ENCODE data around the gene C12orf43.

The C12orf43 gene

GRCh38 chr12:120977531-120978295, 38.6 kb downstream of the C12orf43 start:
- ChIA-PET CTCF (interaction anchor here (0.9 to 1.0 kb wide), 2 partner anchors 28 to 34 kb away, joined by 3 to 4 read pairs; no protein-coding TSS in a partner anchor), POLR2A (no interaction called here)
- DNase-seq (ENCODE audit: extremely low spot score), result no peak
- no peak for TF ChIP-seq SP1 (IDR thresholded peaks at IDR 0.05)
- TF ChIP-seq ZNF384 (IDR thresholded peaks at IDR 0.05), result no peak
- TF ChIP-seq CTBP1 (IDR thresholded peaks at IDR 0.05; ENCODE audit: borderline replicate concordance), result no peak
- TF ChIP-seq SUZ12 (IDR thresholded peaks at IDR 0.05), result no peak
- no peak for TF ChIP-seq L3MBTL2 (conservative IDR thresholded peaks at IDR 0.05)
- TF ChIP-seq HDGF (IDR thresholded peaks at IDR 0.05; ENCODE audit: borderline replicate concordance), result no peak
- no peak for TF ChIP-seq FOXA1 (IDR thresholded peaks at IDR 0.05)
- TF ChIP-seq PKNOX1 (IDR thresholded peaks at IDR 0.05), result no peak
- TF ChIP-seq TARDBP (IDR thresholded peaks at IDR 0.05), result no peak
- no peak for TF ChIP-seq BHLHE40 (IDR thresholded peaks at IDR 0.05; ENCODE audit: borderline replicate concordance)
- no peak for TF ChIP-seq NFRKB (IDR thresholded peaks at IDR 0.05)
- TF ChIP-seq FOXK2 (IDR thresholded peaks at IDR 0.05), result no peak
- TF ChIP-seq LEF1 (IDR thresholded peaks at IDR 0.05; ENCODE audit: borderline replicate concordance), result no peak
- no peak for TF ChIP-seq FOXM1 (IDR thresholded peaks at IDR 0.05; ENCODE audit: borderline replicate concordance)
- no peak for TF ChIP-seq ELF4 (IDR thresholded peaks at IDR 0.05)

- ChIA-PET CTCF (interaction anchor here (0.7 to 1.8 kb wide), 2 partner anchors 33 to 39 kb away, joined by 3 to 5 read pairs; no protein-coding TSS in a partner anchor), POLR2A (no interaction called here)
- no peak for TF ChIP-seq PKNOX1 (IDR thresholded peaks at IDR 0.05)
- no peak for TF ChIP-seq FOXM1 (IDR thresholded peaks at IDR 0.05; ENCODE audit: borderline replicate concordance)
- TF ChIP-seq SP1 (IDR thresholded peaks at IDR 0.05), result no peak
- no peak for TF ChIP-seq L3MBTL2 (conservative IDR thresholded peaks at IDR 0.05)
- TF ChIP-seq ZNF384 (IDR thresholded peaks at IDR 0.05), result no peak
- no peak for TF ChIP-seq HDGF (IDR thresholded peaks at IDR 0.05; ENCODE audit: borderline replicate concordance)
- TF ChIP-seq LEF1 (IDR thresholded peaks at IDR 0.05; ENCODE audit: borderline replicate concordance), result no peak
- no peak for TF ChIP-seq ARNT (IDR thresholded peaks at IDR 0.05)
- no peak for TF ChIP-seq ELF4 (IDR thresholded peaks at IDR 0.05)
- TF ChIP-seq BHLHE40 (IDR thresholded peaks at IDR 0.05; ENCODE audit: borderline replicate concordance), result no peak
- no peak for TF ChIP-seq SUZ12 (IDR thresholded peaks at IDR 0.05)
- TF ChIP-seq CTBP1 (IDR thresholded peaks at IDR 0.05; ENCODE audit: borderline replicate concordance), result no peak
- no peak for TF ChIP-seq FOXK2 (IDR thresholded peaks at IDR 0.05)
- no peak for TF ChIP-seq FOXA1 (IDR thresholded peaks at IDR 0.05)
- no peak for TF ChIP-seq NFRKB (IDR thresholded peaks at IDR 0.05)
- no peak for TF ChIP-seq TARDBP (IDR thresholded peaks at IDR 0.05)
- no peak for DNase-seq (ENCODE audit: extremely low spot score)
These were observed 43.3 kb downstream of the C12orf43 start for GRCh38 chr12:120972870-120973543.

- no peak for TF ChIP-seq FOXM1 (IDR thresholded peaks at IDR 0.05; ENCODE audit: borderline replicate concordance)
- no peak for TF ChIP-seq NFRKB (IDR thresholded peaks at IDR 0.05)
- no peak for TF ChIP-seq ZNF384 (IDR thresholded peaks at IDR 0.05)
- no peak for TF ChIP-seq CTBP1 (IDR thresholded peaks at IDR 0.05; ENCODE audit: borderline replicate concordance)
- no peak for TF ChIP-seq PKNOX1 (IDR thresholded peaks at IDR 0.05)
- TF ChIP-seq TARDBP (IDR thresholded peaks at IDR 0.05), result no peak
- no peak for TF ChIP-seq SUZ12 (IDR thresholded peaks at IDR 0.05)
- no peak for TF ChIP-seq L3MBTL2 (conservative IDR thresholded peaks at IDR 0.05)
- no peak for TF ChIP-seq FOXA1 (IDR thresholded peaks at IDR 0.05)
- no peak for TF ChIP-seq ARNT (IDR thresholded peaks at IDR 0.05)
- no peak for TF ChIP-seq BHLHE40 (IDR thresholded peaks at IDR 0.05; ENCODE audit: borderline replicate concordance)
- no peak for TF ChIP-seq FOXK2 (IDR thresholded peaks at IDR 0.05)
- TF ChIP-seq ELF4 (IDR thresholded peaks at IDR 0.05), result no peak
- no peak for TF ChIP-seq HDGF (IDR thresholded peaks at IDR 0.05; ENCODE audit: borderline replicate concordance)
- no peak for TF ChIP-seq LEF1 (IDR thresholded peaks at IDR 0.05; ENCODE audit: borderline replicate concordance)
- TF ChIP-seq SP1 (IDR thresholded peaks at IDR 0.05), result no peak
- CTCF ChIA-PET, result interaction anchor here (0.6 to 1.8 kb wide), 15 partner anchors 9 to 444 kb away, joined by 3 to 5 read pairs (median 4); partner anchors contain the start of gene POP5
- POLR2A ChIA-PET, result interaction anchor here (0.9 kb wide), 1 partner anchor 390 kb away, joined by 3 read pairs; the partner anchor contains the start of gene POP5
- peak; percentile 72 for DNase-seq (ENCODE audit: extremely low spot score)
These were observed 44.7 kb downstream of the C12orf43 start for GRCh38 chr12:120971299-120972180.

GRCh38 chr12:120970310-120970709, 46.0 kb downstream of the C12orf43 start:
- ChIA-PET POLR2A (no interaction called here), CTCF (no interaction called here)
- DNase-seq (ENCODE audit: extremely low spot score), result no peak
- TF ChIP-seq L3MBTL2 (conservative IDR thresholded peaks at IDR 0.05), result no peak
- no peak for TF ChIP-seq NFRKB (IDR thresholded peaks at IDR 0.05)
- TF ChIP-seq LEF1 (IDR thresholded peaks at IDR 0.05; ENCODE audit: borderline replicate concordance), result no peak
- no peak for TF ChIP-seq TARDBP (IDR thresholded peaks at IDR 0.05)
- TF ChIP-seq BHLHE40 (IDR thresholded peaks at IDR 0.05; ENCODE audit: borderline replicate concordance), result no peak
- TF ChIP-seq FOXK2 (IDR thresholded peaks at IDR 0.05), result no peak
- no peak for TF ChIP-seq SP1 (IDR thresholded peaks at IDR 0.05)
- TF ChIP-seq HDGF (IDR thresholded peaks at IDR 0.05; ENCODE audit: borderline replicate concordance), result no peak
- no peak for TF ChIP-seq FOXM1 (IDR thresholded peaks at IDR 0.05; ENCODE audit: borderline replicate concordance)
- TF ChIP-seq CTBP1 (IDR thresholded peaks at IDR 0.05; ENCODE audit: borderline replicate concordance), result no peak
- TF ChIP-seq ARNT (IDR thresholded peaks at IDR 0.05), result no peak
- no peak for TF ChIP-seq PKNOX1 (IDR thresholded peaks at IDR 0.05)
- TF ChIP-seq FOXA1 (IDR thresholded peaks at IDR 0.05), result no peak
- TF ChIP-seq ZNF384 (IDR thresholded peaks at IDR 0.05), result no peak

Measured in HEK293T (cell line).